HepG2 (cell line): ENCODE data around the gene EGFR.

Experiments
- EZH2 ChIP-seq: conservative IDR thresholded peaks from 2 replicates; pipeline ENCODE4 v1.6.1; 2012; ENCODE audit warnings: mild to moderate bottlenecking, low read depth, low read length, moderate library complexity
- TAF1 ChIP-seq: sonication (generic); formaldehyde crosslinking; IDR thresholded peaks from 2 replicates; pipeline ENCODE4 v1.4.0; 2020; ENCODE audit warnings: missing genetic modification reagents
- ZNF691 ChIP-seq: sonication (generic); formaldehyde crosslinking; IDR thresholded peaks from 2 replicates; pipeline ENCODE4 v1.4.0; 2020; ENCODE audit warnings: missing genetic modification reagents, low read depth, mild to moderate bottlenecking, borderline replicate concordance
- ZNF780A ChIP-seq: sonication (generic); formaldehyde crosslinking; IDR thresholded peaks from 2 replicates; pipeline ENCODE4 v1.8.0; 2022; ENCODE audit warnings: mild to moderate bottlenecking, missing genetic modification reagents, moderate library complexity

- TF ChIP-seq ZNF691 (CRISPR knock-in tag) = no peak
- TF ChIP-seq ZNF780A (CRISPR knock-in tag) = no peak
- TF ChIP-seq EZH2 = no peak
- no peak for TF ChIP-seq TAF1
These were observed 18.3 kb downstream of the EGFR start for GRCh38 chr7:55036950-55037736.
